Measurements from ENCODE around the gene HNF1B.
A peak's percentile ranks its signal among the peaks of the same experiment; 100 is the strongest.

Gene HNF1B

DNA sequence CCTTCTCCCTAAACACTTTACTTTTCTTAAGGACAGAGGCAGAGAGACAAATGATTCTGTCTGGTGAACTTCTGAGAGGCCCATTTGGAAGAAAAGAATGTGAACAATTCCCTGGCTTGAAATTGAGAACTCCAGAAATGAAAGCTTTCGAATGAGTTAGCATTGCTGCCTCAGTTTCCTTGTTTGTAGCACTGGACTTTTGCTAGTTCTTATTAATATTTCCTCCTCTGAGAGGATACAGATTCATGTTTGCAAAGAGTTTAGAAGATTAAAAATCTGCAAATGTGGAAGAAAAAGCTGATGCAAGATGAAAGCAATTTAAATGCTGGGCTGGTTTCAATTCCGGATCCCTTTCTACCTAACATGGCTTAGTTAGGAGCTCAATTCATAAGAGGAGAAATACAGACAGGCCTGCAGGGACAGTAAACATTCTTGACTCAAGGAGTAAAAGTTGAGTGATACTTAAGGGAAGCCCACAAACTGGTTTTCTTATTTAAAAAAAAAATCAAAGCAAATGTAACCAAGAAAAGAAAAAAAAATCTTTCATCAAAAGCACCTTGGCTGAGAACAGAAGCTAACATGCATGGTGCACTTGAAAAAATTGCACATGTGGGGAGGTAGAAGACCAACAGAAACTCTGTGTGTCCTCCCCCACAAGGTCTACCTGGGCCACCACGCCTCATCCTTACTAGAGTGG, 27.1 kb downstream of the HNF1B start:
- POLR2A ChIA-PET, result interaction anchor here (0.6 to 2.0 kb wide), 4 partner anchors 15 to 107 kb away, joined by 3 to 7 read pairs (median 4); no protein-coding TSS in a partner anchor
- TF ChIP-seq, protein P1, sequence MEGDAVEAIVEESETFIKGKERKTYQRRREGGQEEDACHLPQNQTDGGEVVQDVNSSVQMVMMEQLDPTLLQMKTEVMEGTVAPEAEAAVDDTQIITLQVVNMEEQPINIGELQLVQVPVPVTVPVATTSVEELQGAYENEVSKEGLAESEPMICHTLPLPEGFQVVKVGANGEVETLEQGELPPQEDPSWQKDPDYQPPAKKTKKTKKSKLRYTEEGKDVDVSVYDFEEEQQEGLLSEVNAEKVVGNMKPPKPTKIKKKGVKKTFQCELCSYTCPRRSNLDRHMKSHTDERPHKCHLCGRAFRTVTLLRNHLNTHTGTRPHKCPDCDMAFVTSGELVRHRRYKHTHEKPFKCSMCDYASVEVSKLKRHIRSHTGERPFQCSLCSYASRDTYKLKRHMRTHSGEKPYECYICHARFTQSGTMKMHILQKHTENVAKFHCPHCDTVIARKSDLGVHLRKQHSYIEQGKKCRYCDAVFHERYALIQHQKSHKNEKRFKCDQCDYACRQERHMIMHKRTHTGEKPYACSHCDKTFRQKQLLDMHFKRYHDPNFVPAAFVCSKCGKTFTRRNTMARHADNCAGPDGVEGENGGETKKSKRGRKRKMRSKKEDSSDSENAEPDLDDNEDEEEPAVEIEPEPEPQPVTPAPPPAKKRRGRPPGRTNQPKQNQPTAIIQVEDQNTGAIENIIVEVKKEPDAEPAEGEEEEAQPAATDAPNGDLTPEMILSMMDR (IDR thresholded peaks at IDR 0.05; ENCODE audit: insufficient read depth, low read length, missing control alignments), result no peak

DNA sequence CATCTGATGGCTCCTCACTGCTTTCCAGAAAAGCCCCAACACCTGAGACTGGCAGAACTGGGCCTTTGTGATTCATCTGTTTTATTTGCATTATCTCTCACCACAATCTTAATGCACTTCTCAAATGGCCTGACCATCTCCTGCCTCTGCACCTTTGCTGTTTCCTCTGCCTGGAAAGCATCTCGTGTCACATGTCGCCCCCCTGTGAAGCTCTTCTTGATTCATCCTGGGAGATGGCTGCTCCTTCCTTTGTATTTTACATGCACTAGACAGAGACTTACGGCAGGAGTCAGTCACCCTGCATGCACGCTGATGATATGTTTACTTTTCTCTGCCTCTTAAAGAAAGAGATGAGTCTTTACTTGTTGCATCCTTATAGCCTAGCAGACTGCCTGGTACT, 30.0 kb downstream of the HNF1B start:
- CTCF ChIA-PET, result interaction anchor here (1.2 to 1.5 kb wide), 2 partner anchors 65 to 101 kb away, joined by 3 to 5 read pairs; no protein-coding TSS in a partner anchor
- H3K4me3 ChIP-seq (ENCODE audit: low read depth, low read length), result no peak overlapping the region
- POLR2A ChIA-PET, result no interaction called here
- DNase-seq (ENCODE audit: low read depth, low spot score), result no peak
- TF ChIP-seq, protein P1 (IDR thresholded peaks at IDR 0.05; ENCODE audit: insufficient read depth, low read length, missing control alignments), result peak; percentile 34

More for the DNA sequence above, 27.1 kb downstream of the HNF1B start:
- no peak overlapping the region; the same call in 1 of the 2 replicates for H3K4me3 ChIP-seq (ENCODE audit: low read depth, low read length)
- DNase-seq (ENCODE audit: low read depth, low spot score), result no peak
- CTCF ChIA-PET, result interaction anchor here (0.6 to 2.4 kb wide), 10 partner anchors 10 to 69 kb away, joined by 3 to 13 read pairs (median 4); no protein-coding TSS in a partner anchor

DNA sequence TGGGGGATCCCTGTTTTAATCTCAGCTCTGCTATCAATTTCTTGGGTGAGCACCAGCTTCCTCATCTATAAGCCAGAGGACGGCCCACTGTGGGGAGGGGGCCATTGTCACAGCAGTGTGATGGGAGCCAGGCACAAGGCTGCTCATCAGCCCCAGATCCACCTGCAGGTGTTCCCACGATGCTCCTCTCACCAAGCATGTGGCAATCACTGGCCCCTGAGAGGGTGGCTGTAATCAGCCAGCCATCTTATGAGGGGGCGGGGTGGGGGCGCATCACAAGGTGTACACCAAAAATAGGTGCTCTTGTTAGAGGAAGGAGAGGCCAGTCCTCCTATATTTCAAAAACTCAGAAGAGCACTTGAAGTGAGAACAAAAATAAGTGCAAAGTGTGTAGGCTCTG, 31.2 kb downstream of the HNF1B start:
- ChIA-PET POLR2A (no interaction called here), CTCF (interaction anchor here (1.5 to 3.2 kb wide), 2 partner anchors 11 to 64 kb away, joined by 5 to 31 read pairs; no protein-coding TSS in a partner anchor)
- no peak for DNase-seq (ENCODE audit: low read depth, low spot score)
- TF ChIP-seq, protein P1 (IDR thresholded peaks at IDR 0.05; ENCODE audit: insufficient read depth, low read length, missing control alignments), result no peak
- no peak overlapping the region for H3K4me3 ChIP-seq (ENCODE audit: low read depth, low read length)

DNA sequence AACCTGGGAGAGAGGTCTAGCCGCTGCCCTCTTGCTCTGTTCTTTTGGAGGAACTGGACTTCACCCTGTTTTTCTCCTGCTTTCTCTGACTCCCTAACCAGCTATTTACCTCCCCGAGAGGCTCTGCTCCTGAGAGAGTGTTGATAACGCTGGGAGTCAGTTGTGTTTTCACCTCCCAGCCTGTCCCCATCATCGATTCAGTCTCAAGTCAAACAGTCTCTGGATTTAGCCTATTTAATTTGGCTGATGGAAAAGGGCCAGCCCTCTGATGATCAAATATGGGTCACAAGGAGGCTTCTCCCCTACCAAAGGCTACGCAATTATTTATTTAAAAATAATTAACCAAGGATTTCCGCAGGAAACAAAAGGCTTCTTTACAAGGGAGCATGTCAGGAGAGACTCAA, 31.8 kb downstream of the HNF1B start:
- H3K4me3 ChIP-seq (ENCODE audit: low read depth, low read length), result no peak overlapping the region
- CTCF ChIA-PET, result interaction anchor here (0.9 to 3.2 kb wide), 3 partner anchors 11 to 42 kb away, joined by 3 to 31 read pairs (median 3); no protein-coding TSS in a partner anchor
- DNase-seq (ENCODE audit: low read depth, low spot score), result no peak
- TF ChIP-seq, protein P1 (IDR thresholded peaks at IDR 0.05; ENCODE audit: insufficient read depth, low read length, missing control alignments), result no peak
- POLR2A ChIA-PET, result no interaction called here

DNA sequence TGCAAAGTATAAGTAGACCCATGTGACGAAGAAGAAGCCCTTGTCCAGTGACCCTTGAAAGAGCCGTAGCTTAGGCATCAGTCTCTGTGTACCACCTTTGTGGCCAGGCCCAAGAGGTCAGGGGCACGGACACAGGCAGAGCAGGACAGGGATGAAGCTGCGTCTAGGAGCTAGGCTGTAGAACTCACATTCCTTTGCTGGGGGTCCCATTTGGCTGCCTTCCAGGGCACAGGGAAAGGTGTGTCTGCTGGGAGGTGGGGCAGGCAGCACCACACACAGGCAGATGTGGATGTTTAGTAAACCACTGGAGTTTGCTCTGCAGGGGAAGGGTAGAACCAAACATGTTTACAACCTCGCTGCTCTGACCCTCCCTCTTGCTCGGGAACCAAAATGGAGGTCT, 33.7 kb downstream of the HNF1B start:
- H3K4me3 ChIP-seq (ENCODE audit: low read depth, low read length), result no peak overlapping the region
- POLR2A ChIA-PET, result no interaction called here
- TF ChIP-seq, protein P1 (IDR thresholded peaks at IDR 0.05; ENCODE audit: insufficient read depth, low read length, missing control alignments), result no peak
- DNase-seq (ENCODE audit: low read depth, low spot score), result no peak
- CTCF ChIA-PET, result interaction anchor here (1.6 to 3.2 kb wide), 2 partner anchors 9 to 105 kb away, joined by 6 to 31 read pairs; no protein-coding TSS in a partner anchor

DNA sequence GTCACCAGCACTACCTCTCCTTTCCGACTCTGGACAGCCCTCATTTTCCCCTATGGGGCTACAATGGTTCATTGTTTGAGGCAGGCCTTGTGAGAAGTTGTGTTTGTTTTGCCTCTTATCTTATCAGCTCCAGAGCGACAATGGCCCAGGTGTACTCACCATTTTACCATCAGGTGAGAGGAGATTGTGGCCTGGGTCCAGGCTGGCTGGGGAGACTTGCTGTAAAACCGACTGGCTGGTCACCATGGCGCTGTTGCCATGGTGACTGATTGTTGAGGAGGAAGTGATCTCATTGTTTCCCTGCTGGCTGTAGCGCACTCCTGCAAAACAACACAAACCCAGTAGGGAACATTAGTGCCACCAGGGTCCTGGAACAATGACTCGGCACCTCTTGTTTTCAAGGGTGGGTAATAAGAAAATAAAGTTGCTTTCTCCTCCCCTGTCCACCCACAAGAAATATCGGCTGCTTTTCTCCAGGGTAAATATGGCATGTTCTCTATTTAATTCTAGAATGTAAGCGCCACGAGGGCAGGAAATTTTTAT, 34.4 kb downstream of the HNF1B start:
- ChIA-PET POLR2A (no interaction called here), CTCF (interaction anchor here (0.6 kb wide), 1 partner anchor 14 kb away, joined by 3 read pairs; no protein-coding TSS in a partner anchor)
- TF ChIP-seq, protein P1 (IDR thresholded peaks at IDR 0.05; ENCODE audit: insufficient read depth, low read length, missing control alignments), result no peak
- no peak overlapping the region for H3K4me3 ChIP-seq (ENCODE audit: low read depth, low read length)
- no peak for DNase-seq (ENCODE audit: low read depth, low spot score)
